Superior temporal gyrus (tissue), 1 donor: Measurements from ENCODE around the gene DGUOK.

Source experiments
- DNase-seq: peaks from one replicate; pipeline ENCODE4 v3.0.0-alpha.2; 2016; ENCODE audit errors: extremely low spot score

The DGUOK gene

DNA sequence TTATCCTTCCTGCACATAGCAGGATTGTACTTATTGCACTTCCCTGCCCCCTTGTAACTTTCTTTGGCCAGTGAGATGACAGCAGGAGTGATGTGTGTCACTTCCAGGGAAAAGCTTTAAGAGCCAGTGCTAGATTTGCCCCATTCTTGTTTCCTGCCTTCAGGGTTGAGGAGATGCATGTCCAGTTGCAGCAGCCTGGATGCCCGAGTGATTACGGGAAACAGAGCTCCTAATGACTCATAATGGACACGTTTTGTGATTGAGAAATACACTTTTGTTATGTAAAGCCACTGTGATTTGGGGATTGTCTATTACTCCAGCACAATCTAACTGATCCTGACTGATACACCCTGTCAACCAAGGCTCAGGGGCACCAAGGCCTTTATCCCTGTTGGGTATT is 53.0 kb downstream of the DGUOK start:
- DNase-seq: no peak

DNA sequence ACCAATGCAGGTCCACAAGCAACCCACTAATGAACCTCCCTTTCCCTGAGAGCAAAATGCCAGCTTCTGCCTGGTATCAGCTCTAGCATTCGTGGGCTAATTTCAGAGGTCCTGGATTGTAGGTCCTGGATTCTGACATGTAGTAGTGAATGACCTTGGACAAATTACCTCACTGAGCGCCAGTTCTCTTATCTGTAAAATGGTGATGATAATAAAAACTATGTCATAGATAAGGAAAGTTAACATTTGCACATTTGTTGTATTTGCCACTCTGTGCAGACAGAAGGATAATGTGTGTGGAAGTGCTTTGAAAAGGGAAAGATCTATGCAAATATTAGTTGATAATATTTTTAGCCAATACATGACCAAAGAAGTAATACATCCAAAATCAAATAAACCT is 53.9 kb downstream of the DGUOK start:
- DNase-seq: no peak

- DNase-seq: no peak
Measured at GRCh38 chr2:73981081-73982001, 54.7 kb downstream of the DGUOK start.

DNA sequence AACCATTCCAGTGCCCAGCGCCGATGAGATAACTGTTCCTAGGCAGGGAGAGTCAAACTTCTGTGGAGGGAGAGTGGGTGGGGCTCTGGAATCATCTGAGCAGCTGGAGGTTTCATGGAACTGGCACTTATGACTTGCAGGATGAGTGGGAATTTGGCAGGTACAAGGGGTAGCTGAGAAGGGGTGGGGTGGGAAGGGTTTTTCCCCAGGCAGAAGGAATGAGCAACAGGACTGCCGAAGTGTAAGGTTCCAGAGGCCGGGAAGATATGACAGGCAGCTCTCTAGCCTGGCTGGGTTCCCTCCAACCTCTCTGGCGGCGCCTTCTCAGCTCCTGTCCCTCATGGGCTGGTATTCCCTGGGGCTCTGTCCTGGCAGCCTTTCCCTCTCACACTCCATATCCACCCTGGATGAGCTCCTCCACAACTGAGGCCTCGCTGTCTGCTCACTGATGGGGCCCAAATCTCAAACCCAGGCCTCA is 55.5 kb downstream of the DGUOK start:
- DNase-seq: peak; percentile 24

GRCh38 chr2:73983322-73984202 is 56.9 kb downstream of the DGUOK start:
- peak; percentile 33 for DNase-seq

DNA sequence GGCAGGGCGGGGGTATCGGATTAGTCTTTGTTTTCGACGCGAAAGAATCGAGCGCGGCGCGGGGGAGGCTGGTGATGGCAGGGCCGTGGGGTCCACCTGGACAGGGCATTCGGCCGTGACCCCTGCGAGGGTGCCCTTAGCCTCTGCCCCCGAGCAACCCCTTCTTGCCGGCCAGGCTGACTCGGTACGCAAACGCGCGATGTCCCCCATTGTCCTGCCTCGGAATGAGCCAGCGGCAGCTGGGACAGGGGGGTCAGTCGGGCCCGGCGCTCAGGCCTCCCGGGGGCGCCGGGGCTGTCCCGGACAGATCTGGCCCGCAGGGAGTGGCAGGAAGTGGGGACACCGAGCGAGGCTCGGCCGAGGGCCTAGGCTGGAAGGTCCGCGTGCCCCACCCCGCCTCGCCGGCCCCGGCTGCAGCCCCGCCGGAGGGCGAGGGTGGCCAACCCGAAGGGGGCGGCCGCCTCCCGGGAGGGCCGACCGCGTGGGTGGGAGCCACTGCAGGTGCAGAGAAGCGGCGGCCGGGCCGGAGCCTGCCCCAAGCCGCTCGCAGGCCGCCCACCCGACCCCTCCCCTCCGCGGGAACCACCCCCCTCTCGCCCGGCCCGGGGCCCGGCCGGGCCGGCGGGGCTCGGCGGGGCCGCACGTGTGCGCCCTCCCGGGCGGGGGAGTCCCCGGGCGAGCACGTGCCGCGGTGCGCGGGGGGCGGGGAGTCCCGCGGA is 57.7 kb downstream of the DGUOK start, which contains the start of gene TET3:
TET3 (plus strand) TSS at position 708 of the 719 bp plus-strand sequence. CDS start 1,494 bp downstream, outside the sequence.
- no peak for DNase-seq

DNA sequence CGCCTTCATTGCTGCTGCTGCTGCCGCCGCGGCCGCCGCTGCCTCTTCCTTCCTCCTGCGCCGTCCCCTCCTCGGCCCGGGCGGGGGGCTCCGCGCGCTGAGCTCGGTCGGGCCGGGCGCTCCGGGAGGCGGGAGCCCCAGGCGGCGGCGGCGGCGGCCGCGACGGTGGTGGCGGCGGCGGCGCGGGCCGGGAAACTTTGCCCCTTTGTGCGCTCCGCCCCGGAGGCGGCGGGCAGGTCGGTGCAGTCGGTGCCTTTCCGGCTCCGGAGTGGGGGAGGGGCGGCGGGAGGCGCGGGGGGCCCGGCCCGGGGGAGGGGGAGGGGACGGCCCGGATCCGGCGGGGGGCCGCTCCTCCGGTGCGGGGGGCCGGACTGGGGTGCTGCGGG is 58.2 kb downstream of the DGUOK start:
- DNase-seq: no peak

DNA sequence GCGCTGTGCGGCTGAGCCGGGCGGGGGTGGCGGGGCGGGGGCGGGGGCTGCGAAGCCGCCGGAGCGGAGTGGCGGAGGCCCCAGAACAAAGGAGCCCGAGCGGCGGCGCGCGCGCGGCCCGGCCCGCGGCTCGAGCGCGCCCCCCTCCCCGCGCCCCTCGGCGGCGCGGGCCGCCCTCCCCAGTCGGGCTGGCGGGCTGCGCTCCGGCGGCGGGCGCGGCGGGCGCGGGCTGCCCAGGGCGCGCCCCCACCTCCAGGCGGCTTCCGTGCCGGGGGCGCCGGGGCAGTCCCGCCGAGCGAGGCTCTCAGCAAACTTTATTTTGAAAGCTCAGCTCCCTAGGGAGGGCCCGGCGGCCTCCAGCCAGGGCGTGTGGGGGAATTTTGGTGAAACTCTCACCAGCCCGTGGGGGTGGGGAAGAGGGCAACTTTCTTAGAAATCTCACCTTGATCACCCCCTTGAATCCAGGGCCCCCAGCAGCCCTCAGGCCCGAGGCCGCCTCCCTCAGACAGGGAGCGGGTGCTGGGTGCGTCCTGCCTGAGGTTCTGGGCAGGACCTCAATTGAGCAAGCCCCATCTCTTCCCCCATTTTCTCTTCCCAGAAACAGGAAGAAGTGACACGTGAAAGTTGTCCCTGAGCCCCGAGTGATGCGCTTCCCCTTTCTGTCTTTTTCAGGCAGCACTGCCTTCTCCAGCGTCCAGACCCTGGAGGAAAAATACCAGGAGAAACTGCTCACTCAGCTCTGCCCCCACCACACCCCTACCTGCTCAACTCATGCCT is 58.8 kb downstream of the DGUOK start:
- no peak for DNase-seq

- DNase-seq: no peak
Measured at GRCh38 chr2:73986085-73986681, 59.5 kb downstream of the DGUOK start.

GRCh38 chr2:73987109-73987947 is 60.6 kb downstream of the DGUOK start:
- peak; percentile 47 for DNase-seq

DNA sequence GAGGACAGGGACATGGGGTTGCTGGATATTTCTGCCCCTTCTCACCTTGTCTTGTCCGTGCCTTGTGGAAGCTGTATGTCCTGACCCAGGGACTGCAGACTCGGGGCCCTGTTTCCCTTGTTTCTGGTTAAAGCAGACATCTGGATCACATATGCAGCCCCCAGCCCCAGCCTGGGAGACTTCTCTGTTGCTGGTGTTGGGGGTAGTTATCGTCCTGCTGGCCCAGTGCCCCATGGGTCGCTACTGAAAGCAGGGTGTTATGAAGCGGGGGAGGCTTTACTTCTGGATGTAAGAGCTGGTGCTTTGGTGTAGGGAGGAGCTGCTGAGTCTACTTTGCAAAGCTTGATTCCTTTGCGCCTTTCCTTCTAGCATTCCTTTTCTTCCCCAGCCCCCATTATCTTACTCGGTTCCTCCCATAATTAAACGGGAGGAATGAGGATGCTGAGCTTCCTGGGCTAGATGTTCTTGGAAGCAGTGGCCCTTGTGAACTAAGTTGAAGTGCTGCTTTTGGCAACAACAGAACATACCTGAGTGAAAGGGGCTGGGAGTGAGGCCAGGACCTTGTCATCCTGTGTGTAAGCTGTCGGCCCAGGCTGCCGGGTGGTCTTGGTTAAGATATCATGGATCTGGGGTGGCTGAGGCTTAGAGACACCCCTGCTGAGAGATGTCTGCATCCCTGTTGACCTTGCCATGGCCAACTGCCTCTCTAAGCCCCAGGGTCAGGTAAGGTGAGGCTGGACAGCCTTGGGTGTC is 61.4 kb downstream of the DGUOK start:
- no peak for DNase-seq

GRCh38 chr2:73989972-73990371 is 63.3 kb downstream of the DGUOK start:
- DNase-seq: no peak

DNA sequence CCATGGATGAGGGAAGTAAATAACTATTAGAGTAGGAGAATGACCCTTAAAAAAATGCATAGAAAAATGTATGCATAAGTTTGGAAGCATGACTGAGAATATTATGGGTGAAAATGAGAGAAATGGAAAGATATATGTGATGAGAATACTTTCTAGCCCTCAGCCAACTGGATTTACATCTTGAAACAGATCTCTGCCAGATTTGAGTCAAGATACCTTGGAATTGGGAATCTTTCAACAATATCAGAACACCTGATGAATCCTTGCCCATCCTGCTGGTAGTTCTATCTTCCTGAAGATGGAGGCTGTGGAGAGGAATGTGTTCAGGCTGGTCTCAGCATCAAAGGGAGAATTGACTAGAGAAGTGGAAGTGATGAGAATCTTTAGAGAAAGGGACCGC is 63.9 kb downstream of the DGUOK start:
- no peak for DNase-seq

DNA sequence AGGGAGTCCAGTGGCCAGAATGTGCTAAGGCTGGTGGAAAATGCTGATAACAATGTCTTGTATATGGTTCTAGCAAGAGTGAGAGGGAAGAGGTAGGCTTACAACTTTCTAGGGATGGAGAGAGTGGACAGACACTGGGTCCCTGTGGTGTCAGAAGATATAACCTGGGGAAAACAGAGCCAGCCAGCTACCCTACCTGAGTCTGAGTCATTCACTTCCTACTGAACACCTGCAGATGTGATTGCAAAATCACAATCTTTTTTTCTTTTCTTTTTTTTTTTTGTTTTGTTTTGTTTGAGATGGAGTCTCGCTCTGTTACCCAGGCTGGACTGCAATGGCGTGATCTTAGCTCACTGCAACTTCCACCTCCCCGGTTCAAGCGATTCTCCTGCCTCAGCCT is 65.4 kb downstream of the DGUOK start:
- DNase-seq: no peak

- no peak for DNase-seq
Measured at GRCh38 chr2:73993376-73993775, 66.7 kb downstream of the DGUOK start.

- DNase-seq: no peak
Measured at GRCh38 chr2:73993778-73994177, 67.1 kb downstream of the DGUOK start.

DNA sequence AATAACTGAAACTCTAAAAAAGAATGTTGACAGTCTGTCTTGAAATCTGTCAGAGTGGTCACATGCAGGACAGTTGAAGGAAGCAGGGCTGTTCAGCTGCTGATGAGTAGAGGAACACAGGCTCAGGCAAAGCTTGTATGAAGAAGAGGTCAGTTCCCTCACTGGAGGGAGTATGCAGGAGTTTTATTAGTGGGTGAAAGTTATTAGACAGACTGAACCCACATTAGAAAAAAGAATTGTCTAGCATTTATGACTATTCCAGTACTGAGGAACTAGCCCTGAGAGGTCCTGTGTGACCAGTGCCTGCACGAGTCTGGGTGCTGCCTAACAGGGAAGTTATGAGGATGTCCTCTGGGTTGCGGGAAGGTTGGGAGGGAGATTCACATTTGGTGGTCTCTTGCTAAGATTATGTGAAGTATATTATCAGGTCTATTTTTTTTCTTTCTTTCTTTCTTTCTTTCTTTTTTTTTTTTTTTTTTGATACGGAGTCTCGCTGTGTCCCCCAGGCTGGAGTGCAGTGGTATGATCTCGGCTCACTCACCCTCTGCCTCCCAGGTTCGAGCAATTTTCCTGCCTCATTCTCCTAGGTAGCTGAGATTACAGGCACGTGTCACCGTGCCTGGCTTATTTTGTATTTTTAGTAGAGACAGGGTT is 67.6 kb downstream of the DGUOK start:
- no peak for DNase-seq

- DNase-seq: no peak
Measured at GRCh38 chr2:73995810-73996209, 69.1 kb downstream of the DGUOK start.
